GM12873 (cell line): ENCODE measurements around the gene POLR2C.

Source experiments
- TF ChIP-seq, protein P1 (sequence below): IDR thresholded peaks from 2 replicates; pipeline ENCODE4 v1.5.1; 2012; ENCODE audit warnings: low read depth, mild to moderate bottlenecking, moderate library complexity, low read length, control low read depth; ENCODE audit not compliant: insufficient read depth; ENCODE audit errors: missing control alignments

The POLR2C gene

DNA sequence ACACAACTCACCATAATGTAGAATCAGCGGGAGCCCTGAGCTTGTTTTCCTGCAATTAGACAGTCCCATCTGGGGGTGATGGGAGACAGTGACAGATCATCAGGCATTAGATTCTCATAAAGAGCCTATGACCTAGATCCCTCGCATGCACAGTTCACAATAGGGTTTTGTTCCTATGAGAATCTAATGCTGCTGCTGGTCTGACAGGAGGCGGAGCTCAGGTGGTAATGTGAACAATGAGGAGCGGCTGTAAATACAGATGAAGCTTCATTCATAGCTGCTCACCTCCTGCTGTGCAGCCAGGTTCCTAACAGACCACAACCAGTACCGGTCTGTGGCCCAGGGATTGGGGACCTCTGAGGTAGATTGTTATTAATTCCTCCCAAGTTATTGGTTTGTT, 26.8 kb downstream of the POLR2C start:
- TF ChIP-seq, protein P1, sequence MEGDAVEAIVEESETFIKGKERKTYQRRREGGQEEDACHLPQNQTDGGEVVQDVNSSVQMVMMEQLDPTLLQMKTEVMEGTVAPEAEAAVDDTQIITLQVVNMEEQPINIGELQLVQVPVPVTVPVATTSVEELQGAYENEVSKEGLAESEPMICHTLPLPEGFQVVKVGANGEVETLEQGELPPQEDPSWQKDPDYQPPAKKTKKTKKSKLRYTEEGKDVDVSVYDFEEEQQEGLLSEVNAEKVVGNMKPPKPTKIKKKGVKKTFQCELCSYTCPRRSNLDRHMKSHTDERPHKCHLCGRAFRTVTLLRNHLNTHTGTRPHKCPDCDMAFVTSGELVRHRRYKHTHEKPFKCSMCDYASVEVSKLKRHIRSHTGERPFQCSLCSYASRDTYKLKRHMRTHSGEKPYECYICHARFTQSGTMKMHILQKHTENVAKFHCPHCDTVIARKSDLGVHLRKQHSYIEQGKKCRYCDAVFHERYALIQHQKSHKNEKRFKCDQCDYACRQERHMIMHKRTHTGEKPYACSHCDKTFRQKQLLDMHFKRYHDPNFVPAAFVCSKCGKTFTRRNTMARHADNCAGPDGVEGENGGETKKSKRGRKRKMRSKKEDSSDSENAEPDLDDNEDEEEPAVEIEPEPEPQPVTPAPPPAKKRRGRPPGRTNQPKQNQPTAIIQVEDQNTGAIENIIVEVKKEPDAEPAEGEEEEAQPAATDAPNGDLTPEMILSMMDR: no peak

DNA sequence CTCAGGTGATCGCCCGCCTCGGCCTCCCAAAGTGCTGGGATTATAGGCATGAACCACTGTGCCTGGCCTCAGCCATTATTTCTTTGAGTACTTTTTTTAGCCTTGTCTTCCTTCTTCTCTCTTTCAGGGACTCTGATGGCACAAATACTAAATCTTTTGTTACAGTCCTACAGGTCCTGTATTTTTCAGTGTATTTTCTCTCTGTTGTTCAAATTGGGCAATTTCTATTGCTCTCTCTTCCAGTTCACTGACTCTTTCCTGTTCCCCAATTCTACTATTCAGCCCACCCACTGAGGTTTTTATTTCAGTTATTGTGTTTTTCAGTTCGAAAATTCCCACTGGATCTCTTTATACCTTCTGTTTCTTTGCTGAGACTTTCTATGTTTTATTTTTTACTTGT, 31.3 kb downstream of the POLR2C start:
- TF ChIP-seq, protein P1: no peak

DNA sequence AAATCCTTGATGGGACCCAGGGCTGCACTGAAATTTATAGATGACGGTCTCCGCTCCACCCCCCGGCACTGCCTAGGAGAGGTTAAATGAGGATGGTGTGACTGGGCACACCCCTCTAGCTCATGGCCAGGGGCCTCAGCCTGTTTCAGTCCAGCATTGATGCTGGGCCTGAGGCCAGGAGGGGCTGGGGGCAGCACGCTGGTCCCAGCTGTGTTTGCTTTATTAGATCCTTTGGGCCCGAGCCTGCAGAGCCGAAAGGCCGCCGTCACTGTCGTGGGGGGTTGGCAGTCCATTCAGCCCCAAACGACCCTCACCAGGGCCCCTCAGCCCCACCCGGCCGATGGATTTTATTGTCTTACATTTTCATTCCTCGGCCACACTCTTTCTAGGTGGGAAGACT, 34.6 kb downstream of the POLR2C start:
- TF ChIP-seq, protein P1: no peak

DNA sequence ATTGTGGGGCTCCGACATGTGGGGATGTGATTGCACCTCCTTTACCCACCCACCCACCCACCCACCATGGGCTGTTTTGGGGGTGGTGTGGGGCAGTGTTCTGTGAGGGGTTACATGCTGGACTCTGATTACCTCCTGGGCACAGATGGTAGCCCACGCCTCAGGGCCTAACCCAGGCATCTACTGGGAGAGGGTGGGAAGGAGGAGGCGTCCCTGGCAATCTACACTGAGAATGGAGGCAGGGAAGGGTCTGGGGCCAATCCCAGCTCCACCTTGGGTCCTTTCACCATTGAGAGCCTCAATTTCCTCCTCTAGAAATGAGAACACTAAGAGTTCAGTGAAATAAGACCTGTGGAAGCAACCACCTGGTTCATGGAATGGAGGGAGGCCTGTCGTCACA, 35.6 kb downstream of the POLR2C start:
- TF ChIP-seq, protein P1: no peak

DNA sequence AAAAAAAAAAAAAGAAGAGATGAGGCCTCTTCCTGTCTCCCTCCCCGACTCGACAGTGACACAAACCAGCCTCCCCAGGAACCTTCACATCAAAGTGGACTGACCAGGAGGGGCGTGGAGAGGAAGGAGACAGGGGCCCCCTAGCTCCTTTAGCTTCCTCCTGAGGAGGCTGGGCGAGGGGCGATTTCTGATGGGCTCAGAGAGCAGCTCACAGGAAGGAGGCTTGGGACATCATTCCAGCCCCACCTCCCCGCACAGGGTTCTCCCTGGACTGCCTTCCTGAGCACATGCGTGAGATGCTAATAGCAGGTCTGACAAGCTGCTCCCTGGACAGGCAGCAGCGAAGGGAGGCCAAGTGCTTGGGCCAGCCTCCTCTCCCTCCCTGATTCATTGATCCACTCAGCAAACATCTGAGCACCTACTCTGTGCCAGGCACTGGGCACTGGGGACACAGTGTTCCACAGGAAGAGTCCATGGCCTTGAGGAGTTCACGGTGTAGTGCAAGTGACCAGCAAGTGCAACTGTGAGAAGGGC, 38.2 kb downstream of the POLR2C start:
- TF ChIP-seq, protein P1: no peak

DNA sequence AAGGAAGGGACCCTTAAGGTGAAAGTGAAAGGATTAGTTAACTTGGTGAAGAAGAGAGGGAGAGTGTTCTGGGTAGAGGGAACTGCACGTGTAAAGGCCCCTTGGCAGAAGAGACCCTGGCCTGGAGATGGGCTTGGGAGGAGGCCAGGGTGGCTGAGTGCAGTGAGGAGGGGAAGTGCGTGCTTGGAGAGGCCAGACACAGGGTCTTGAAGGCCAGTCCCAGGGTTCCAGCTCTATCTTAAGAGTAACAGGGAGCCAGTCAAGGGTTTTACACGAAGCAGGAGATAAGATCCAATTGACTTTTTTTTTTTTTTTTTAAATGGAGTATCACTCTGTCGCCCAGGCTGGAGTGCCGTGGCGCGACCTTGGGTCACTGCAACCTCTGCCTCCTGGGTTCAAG, 39.0 kb downstream of the POLR2C start:
- TF ChIP-seq, protein P1: no peak

DNA sequence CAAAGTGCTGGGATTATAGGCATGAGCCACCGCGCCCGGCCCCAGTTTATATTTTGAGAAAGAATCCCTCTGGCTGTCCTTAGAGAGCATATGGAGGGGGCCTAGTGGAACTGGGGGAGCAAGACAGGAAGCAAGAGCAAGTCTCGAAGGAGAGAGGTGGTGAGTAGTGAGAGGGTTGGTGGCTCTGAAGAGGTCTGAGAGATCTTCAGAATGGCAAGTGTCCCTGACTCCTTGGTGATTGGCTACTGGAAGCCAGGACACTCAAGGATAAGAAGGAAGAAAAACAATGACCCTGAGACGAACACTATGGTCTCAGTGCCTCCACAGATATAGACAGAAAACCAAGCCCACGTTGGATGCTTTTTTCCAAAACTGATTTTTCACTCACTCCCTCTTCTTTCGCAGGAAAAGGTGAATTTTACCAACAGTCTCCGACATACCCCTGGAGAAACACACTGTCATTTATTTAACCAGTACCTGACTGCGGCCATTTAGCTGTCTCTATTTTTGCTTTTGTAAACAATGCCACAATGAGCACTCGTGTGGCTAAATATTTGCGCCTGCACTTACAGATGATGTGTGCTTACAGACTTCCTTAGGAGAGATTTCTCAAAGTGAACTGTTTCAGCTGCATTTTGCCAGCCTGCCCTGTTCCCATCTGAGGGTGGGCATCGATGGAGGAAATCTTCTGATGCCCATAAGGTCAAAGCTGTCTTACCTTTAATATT, 39.7 kb downstream of the POLR2C start:
- TF ChIP-seq, protein P1: no peak
